ENCODE data around the gene PRLH. TPM values are rescaled to one million over a fixed set of nuclear protein-coding genes. Genes with fewer than 3 reads are reported as not detected.

Gene PRLH
- total and polyA plus RNA-seq, 4 donors, result not detected

DNA sequence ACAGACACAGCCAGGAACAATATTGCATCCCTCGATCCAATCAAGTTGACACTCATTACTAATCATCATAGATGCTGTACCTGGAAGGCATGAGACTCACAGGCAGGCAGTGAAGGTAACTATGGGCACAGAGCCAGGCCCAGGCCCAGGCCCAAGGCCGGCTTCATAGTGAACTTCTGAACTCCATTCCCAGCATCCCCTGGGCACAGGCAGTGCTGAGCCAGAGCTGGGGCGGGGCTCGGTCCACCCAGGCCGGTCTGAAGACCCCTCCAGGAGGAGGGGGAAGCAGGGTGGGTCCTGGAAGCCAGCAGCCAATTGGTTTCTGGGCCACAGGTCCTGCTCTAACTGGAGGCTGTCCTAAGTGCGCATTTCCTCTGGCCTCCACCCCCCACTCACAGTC lies 41.7 kb upstream of the PRLH start:
- Histone ChIP-seq H3K4me1 (ENCODE audit: control insufficient read depth in 4 of 4, insufficient read depth in 4 of 4, low read length in 3 of 4) (peaks cover 6 to 26% (median 21%) of the 10 kb centered on the region in 4 donors), H3K4me3 (ENCODE audit: low read depth in 1 of 3, low read length in 3 of 3) (no peak overlapping the region), H3K36me3 (ENCODE audit: control insufficient read depth in 4 of 4, insufficient read depth in 3 of 4, low read depth in 1 of 4, low read length in 3 of 4) (peaks cover 0 to 16% (median 11%) of the 10 kb centered on the region in 4 donors), H3K27me3 (ENCODE audit: control insufficient read depth in 4 of 4, insufficient read depth in 4 of 4, low read length in 3 of 4) (no peaks in the 10 kb centered on the region), H3K27ac (ENCODE audit: low read depth in 1 of 2, low read length in 2 of 2) (peak overlapping the region; percentile 66 to 72), H3K9me3 (ENCODE audit: control insufficient read depth in 4 of 4, low read length in 3 of 4) (no peaks in the 10 kb centered on the region), H3K9ac (ENCODE audit: low read depth in 1 of 2, low read length in 2 of 2) (no peak overlapping the region)
- TF ChIP-seq HNF4A (conservative IDR thresholded peaks at IDR 0.05), result peak; percentile 52 to 85
- peak; percentile 43 for TF ChIP-seq SP1 (IDR thresholded peaks at IDR 0.05)
- TF ChIP-seq RAD21 (IDR thresholded peaks at IDR 0.05), result peak; percentile 47
- peak in 1 of 2 donors; percentile 25 for TF ChIP-seq GABPA (IDR thresholded peaks at IDR 0.05 in 1 of 2, conservative IDR thresholded peaks at IDR 0.05 in 1 of 2)
- TF ChIP-seq, protein P1, sequence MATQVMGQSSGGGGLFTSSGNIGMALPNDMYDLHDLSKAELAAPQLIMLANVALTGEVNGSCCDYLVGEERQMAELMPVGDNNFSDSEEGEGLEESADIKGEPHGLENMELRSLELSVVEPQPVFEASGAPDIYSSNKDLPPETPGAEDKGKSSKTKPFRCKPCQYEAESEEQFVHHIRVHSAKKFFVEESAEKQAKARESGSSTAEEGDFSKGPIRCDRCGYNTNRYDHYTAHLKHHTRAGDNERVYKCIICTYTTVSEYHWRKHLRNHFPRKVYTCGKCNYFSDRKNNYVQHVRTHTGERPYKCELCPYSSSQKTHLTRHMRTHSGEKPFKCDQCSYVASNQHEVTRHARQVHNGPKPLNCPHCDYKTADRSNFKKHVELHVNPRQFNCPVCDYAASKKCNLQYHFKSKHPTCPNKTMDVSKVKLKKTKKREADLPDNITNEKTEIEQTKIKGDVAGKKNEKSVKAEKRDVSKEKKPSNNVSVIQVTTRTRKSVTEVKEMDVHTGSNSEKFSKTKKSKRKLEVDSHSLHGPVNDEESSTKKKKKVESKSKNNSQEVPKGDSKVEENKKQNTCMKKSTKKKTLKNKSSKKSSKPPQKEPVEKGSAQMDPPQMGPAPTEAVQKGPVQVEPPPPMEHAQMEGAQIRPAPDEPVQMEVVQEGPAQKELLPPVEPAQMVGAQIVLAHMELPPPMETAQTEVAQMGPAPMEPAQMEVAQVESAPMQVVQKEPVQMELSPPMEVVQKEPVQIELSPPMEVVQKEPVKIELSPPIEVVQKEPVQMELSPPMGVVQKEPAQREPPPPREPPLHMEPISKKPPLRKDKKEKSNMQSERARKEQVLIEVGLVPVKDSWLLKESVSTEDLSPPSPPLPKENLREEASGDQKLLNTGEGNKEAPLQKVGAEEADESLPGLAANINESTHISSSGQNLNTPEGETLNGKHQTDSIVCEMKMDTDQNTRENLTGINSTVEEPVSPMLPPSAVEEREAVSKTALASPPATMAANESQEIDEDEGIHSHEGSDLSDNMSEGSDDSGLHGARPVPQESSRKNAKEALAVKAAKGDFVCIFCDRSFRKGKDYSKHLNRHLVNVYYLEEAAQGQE (IDR thresholded peaks at IDR 0.05), result no peak
- no peak for TF ChIP-seq TAF1 (conservative IDR thresholded peaks at IDR 0.05)
- no peak for TF ChIP-seq FOXA2 (IDR thresholded peaks at IDR 0.05)
- TF ChIP-seq EGR1 (IDR thresholded peaks at IDR 0.05; ENCODE audit: low read depth in 2 of 2), result no peak
- TF ChIP-seq, protein P2, sequence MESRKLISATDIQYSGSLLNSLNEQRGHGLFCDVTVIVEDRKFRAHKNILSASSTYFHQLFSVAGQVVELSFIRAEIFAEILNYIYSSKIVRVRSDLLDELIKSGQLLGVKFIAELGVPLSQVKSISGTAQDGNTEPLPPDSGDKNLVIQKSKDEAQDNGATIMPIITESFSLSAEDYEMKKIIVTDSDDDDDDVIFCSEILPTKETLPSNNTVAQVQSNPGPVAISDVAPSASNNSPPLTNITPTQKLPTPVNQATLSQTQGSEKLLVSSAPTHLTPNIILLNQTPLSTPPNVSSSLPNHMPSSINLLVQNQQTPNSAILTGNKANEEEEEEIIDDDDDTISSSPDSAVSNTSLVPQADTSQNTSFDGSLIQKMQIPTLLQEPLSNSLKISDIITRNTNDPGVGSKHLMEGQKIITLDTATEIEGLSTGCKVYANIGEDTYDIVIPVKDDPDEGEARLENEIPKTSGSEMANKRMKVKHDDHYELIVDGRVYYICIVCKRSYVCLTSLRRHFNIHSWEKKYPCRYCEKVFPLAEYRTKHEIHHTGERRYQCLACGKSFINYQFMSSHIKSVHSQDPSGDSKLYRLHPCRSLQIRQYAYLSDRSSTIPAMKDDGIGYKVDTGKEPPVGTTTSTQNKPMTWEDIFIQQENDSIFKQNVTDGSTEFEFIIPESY (IDR thresholded peaks at IDR 0.05), result peak; percentile 33
- TF ChIP-seq NR2F2 (IDR thresholded peaks at IDR 0.05), result no peak
- no peak for TF ChIP-seq FOXA1 (IDR thresholded peaks at IDR 0.05)
- TF ChIP-seq, protein P3, sequence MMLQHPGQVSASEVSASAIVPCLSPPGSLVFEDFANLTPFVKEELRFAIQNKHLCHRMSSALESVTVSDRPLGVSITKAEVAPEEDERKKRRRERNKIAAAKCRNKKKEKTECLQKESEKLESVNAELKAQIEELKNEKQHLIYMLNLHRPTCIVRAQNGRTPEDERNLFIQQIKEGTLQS (IDR thresholded peaks at IDR 0.05), result no peak
- peak; percentile 82 to 96 for TF ChIP-seq RXRA (IDR thresholded peaks at IDR 0.05)
- TF ChIP-seq JUND (IDR thresholded peaks at IDR 0.05), result peak in 1 of 2 donors; percentile 47
- peak; percentile 84 for TF ChIP-seq YY1 (IDR thresholded peaks at IDR 0.05)
- TF ChIP-seq, protein P4, sequence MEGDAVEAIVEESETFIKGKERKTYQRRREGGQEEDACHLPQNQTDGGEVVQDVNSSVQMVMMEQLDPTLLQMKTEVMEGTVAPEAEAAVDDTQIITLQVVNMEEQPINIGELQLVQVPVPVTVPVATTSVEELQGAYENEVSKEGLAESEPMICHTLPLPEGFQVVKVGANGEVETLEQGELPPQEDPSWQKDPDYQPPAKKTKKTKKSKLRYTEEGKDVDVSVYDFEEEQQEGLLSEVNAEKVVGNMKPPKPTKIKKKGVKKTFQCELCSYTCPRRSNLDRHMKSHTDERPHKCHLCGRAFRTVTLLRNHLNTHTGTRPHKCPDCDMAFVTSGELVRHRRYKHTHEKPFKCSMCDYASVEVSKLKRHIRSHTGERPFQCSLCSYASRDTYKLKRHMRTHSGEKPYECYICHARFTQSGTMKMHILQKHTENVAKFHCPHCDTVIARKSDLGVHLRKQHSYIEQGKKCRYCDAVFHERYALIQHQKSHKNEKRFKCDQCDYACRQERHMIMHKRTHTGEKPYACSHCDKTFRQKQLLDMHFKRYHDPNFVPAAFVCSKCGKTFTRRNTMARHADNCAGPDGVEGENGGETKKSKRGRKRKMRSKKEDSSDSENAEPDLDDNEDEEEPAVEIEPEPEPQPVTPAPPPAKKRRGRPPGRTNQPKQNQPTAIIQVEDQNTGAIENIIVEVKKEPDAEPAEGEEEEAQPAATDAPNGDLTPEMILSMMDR (IDR thresholded peaks at IDR 0.05; ENCODE audit: low read depth, low read length, missing input control), result no peak
- TF ChIP-seq, protein P5, sequence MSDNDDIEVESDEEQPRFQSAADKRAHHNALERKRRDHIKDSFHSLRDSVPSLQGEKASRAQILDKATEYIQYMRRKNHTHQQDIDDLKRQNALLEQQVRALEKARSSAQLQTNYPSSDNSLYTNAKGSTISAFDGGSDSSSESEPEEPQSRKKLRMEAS (IDR thresholded peaks at IDR 0.05), result no peak
- TF ChIP-seq HNF4G (IDR thresholded peaks at IDR 0.05), result no peak
- 33% methylated on average over 6 of the region's 6 CpGs for WGBS
- DNase-seq (ENCODE audit: low spot score), result no peak

Measured in liver (tissue), 9 donors.